ENCODE data around the gene PTGES3L.
"Not testable (repeated sequence)": the region's sequence is repeated elsewhere in the genome, so short reads cannot be mapped to it uniquely, and the experiment has no call there.

Gene PTGES3L

GRCh38 chr17:42919522-42920077, 60.3 kb downstream of the PTGES3L start:
- DNase-seq (ENCODE audit: low spot score) = not testable (repeated sequence)

DNA sequence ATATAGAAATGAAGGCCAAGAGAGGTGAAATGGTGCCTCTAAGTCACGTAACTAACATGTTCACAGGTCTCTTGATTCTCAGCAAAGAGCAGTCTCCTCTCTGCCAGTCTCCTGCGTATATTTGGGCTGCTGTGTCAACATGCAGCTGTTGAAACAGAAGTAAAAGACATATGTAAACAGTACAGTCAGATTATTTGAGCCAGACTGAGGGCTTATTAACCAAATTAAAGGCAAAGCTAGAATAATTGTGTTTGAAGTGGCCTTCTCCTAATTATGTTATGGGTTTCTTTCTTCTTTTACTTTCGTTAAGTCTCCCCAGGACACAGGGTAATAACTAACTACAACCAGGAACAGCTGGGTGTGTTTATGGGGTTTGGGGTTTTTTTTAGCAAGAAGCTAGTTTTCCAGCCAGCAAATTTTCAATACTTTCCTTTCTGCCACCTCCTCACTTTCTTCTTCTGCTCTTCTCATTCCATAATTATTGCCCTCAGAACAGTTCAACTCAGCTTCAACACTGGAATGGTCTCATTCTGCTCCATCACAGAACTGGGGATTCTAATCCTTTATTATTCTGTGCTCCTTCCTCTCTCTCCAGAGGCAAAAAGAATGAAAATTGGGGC, 60.9 kb downstream of the PTGES3L start:
- peak; percentile 11 for DNase-seq (ENCODE audit: low spot score)
